CD8-positive, alpha-beta memory T cell (primary cell): ENCODE measurements around the gene AGAP1. TPM values are rescaled to one million over a fixed set of nuclear protein-coding genes. Genes with fewer than 3 reads are reported as not detected.

ENCODE experiments used
- CTCF ChIA-PET: fragments of 350-600 bp; sonication (Branson Sonifier 250); formaldehyde crosslinking; loops from one replicate; lab custom pipeline; 2021; ENCODE audit warnings: antibody characterized with exemption; lab: Charles Lee
- POLR2A ChIA-PET: fragments of 350-600 bp; sonication (Branson Sonifier 250); formaldehyde crosslinking; loops from one replicate; lab custom pipeline; 2021; ENCODE audit warnings: antibody characterized with exemption; lab: Charles Lee
- DNase-seq, 5 donors: peaks; one replicate each; pipeline versions ENCODE4 v3.0.0 to v3.0.0-alpha.2; 2020 to 2022; ENCODE audit warnings: mixed read lengths in 1 of 5
- H3K27ac ChIP-seq: one replicate; pipeline ENCODE4 v1.7.0; 2013; ENCODE audit warnings: low read depth, mild to moderate bottlenecking, low read length, moderate library complexity
- H3K27me3 ChIP-seq: 2 replicates; pipeline ENCODE4 v1.7.0; 2013; ENCODE audit warnings: low read length, mild to moderate bottlenecking; ENCODE audit not compliant: insufficient read depth, poor library complexity, severe bottlenecking
- H3K36me3 ChIP-seq: 2 replicates; pipeline ENCODE4 v1.7.0; 2013; ENCODE audit warnings: mild to moderate bottlenecking, low read length, moderate library complexity; ENCODE audit not compliant: insufficient read depth
- H3K4me1 ChIP-seq: 2 replicates; pipeline ENCODE4 v1.7.0; 2013; ENCODE audit warnings: mild to moderate bottlenecking, low read length, moderate library complexity; ENCODE audit not compliant: insufficient read depth
- H3K4me3 ChIP-seq: 2 replicates; pipeline ENCODE4 v1.7.0; 2013; ENCODE audit warnings: mild to moderate bottlenecking, low read length
- H3K9me3 ChIP-seq: 2 replicates; pipeline ENCODE4 v1.7.0; 2013; ENCODE audit warnings: mild to moderate bottlenecking, low read length
- H3K27ac Mint-ChIP-seq, 8 donors: one replicate each; pipeline ENCODE4 v1.8.0; 2020 to 2021; ENCODE audit warnings: mixed read lengths in 8 of 8, mild to moderate bottlenecking in 6 of 8, inconsistent platforms in 3 of 8, moderate library complexity in 3 of 8
- H3K27me3 Mint-ChIP-seq, 2 donors: one replicate each; pipeline ENCODE4 v1.8.0; 2020 to 2021; ENCODE audit warnings: mixed read lengths in 2 of 2, mild to moderate bottlenecking in 1 of 2, moderate library complexity in 1 of 2
- H3K36me3 Mint-ChIP-seq, 3 donors: one replicate each; pipeline ENCODE4 v1.8.0; 2020 to 2021; ENCODE audit warnings: mixed read lengths in 3 of 3, inconsistent platforms in 1 of 3, mild to moderate bottlenecking in 1 of 3
- H3K4me1 Mint-ChIP-seq, 3 donors: one replicate each; pipeline ENCODE4 v1.8.0; 2020 to 2021; ENCODE audit warnings: mixed read lengths in 3 of 3, inconsistent platforms in 1 of 3, mild to moderate bottlenecking in 1 of 3
- H3K4me3 Mint-ChIP-seq, 7 donors: one replicate each; pipeline ENCODE4 v1.8.0; 2020 to 2021; ENCODE audit warnings: mixed read lengths in 7 of 7, mild to moderate bottlenecking in 6 of 7, moderate library complexity in 4 of 7, inconsistent platforms in 2 of 7
- H3K9me3 Mint-ChIP-seq, 5 donors: one replicate each; pipeline ENCODE4 v1.8.0; 2020 to 2022; ENCODE audit warnings: mixed read lengths in 5 of 5, mild to moderate bottlenecking in 3 of 5, moderate library complexity in 2 of 5, inconsistent platforms in 1 of 5
- polyA plus RNA-seq: library from polyadenylated mRNA; unstranded; fragments of 300-500 nt; fragmentation: Illumina TruSeq; gene quantifications from one replicate; pipeline ENCODE4 v1.2.3, GENCODE V29; 2021
- total RNA-seq, 2 experiments: library from RNA; stranded (reverse); gene quantifications; one replicate each; pipeline ENCODE4 v1.2.3, GENCODE V29; 2021

Gene AGAP1
- total and polyA plus RNA-seq, 3 experiments from 2014 or later = 1.2 to 3.3 (median 2.7) TPM

DNA sequence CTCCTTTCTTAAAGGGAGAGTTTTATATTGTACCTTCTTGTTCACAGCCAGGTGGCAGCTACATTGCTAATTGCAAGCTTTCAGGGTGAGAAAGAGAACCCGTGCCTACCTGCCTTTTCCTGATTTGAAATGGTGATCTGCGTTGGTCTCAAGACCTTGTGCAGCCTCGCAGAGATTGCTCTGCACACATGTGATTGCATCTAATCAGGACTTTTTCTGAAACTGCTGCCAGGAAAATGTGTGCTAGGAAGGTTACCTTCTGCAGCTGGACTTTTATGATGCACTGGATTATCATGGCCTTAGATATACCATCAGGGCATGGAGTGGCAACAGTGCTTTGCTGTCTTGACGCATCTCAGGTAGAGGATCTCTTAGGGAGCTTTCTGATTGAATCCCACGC lies 45.1 kb downstream of the AGAP1 start:
- H3K4me3 Mint-ChIP-seq = no peak overlapping the region
- no peaks in the 10 kb centered on the region for H3K4me1 ChIP-seq
- H3K27me3 ChIP-seq = no peaks in the 10 kb centered on the region
- H3K9me3 ChIP-seq = no peaks in the 10 kb centered on the region
- H3K36me3 ChIP-seq = no peaks in the 10 kb centered on the region
- no peak overlapping the region for H3K27ac Mint-ChIP-seq
- peaks cover 0 to 7% of the 10 kb centered on the region in 2 donors for H3K27me3 Mint-ChIP-seq
- CTCF ChIA-PET = interaction anchor here (0.7 kb wide), 1 partner anchor 11 kb away, joined by 3 read pairs; no protein-coding TSS in a partner anchor
- POLR2A ChIA-PET = no interaction called here
- H3K27ac ChIP-seq = no peak overlapping the region
- DNase-seq = no peak
- no peak overlapping the region for H3K4me3 ChIP-seq
- no peaks in the 10 kb centered on the region for H3K4me1 Mint-ChIP-seq
- H3K36me3 Mint-ChIP-seq = no peaks in the 10 kb centered on the region
- no peaks in the 10 kb centered on the region for H3K9me3 Mint-ChIP-seq

DNA sequence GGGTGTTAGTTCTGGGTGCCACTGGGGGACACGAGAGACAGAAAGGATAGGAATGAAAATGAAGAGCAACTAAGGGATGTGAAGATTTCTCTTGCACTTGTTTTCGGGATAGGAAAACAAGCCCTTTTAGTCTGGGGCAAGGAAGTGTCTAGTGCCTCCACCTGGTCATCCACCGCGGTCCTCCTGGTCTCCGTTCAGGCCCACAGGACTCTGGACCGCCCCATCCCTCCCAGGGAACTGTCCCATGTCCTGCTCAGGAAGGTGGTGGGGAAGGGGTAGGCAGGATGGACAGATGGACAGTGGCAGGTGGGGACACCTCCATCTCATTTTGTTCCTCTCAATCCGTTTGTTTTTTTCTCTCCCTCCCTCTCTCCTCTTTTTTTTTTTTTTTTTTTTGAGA lies 45.9 kb downstream of the AGAP1 start:
- no peaks in the 10 kb centered on the region for H3K36me3 Mint-ChIP-seq
- H3K27ac Mint-ChIP-seq = no peak overlapping the region
- H3K9me3 Mint-ChIP-seq = no peaks in the 10 kb centered on the region
- Histone ChIP-seq H3K4me1 (no peaks in the 10 kb centered on the region), H3K36me3 (no peaks in the 10 kb centered on the region), H3K27ac (no peak overlapping the region), H3K4me3 (no peak overlapping the region), H3K27me3 (no peaks in the 10 kb centered on the region), H3K9me3 (no peaks in the 10 kb centered on the region)
- no peak overlapping the region for H3K4me3 Mint-ChIP-seq
- H3K4me1 Mint-ChIP-seq = no peaks in the 10 kb centered on the region
- no peak for DNase-seq
- POLR2A ChIA-PET = no interaction called here
- no peaks in the 10 kb centered on the region for H3K27me3 Mint-ChIP-seq
- CTCF ChIA-PET = interaction anchor here (0.7 kb wide), 1 partner anchor 10 kb away, joined by 3 read pairs; no protein-coding TSS in a partner anchor

DNA sequence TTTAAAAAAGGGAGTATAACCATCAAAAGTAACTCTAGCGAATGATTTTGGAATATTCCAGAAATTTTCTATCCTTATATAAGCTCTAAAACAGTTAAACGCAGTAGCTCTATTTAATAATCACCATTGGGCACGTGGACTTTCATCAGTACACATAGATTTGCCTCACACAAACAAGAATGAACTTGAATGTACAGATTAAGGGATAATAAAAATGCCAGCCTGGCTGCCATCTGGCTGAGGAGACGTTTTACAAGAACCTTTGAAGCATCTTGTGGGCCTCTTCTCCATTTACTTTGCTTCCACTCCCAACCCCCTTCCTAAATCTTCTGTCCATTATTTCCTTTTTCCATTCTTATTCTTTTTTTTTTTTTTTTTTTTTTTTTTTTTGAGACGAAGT lies 47.2 kb downstream of the AGAP1 start:
- POLR2A ChIA-PET = no interaction called here
- Histone ChIP-seq H3K27me3 (no peaks in the 10 kb centered on the region), H3K27ac (no peak overlapping the region), H3K9me3 (no peaks in the 10 kb centered on the region), H3K36me3 (no peaks in the 10 kb centered on the region), H3K4me1 (no peaks in the 10 kb centered on the region), H3K4me3 (no peak overlapping the region)
- Mint-ChIP-seq H3K4me3 (peak overlapping the region in 1 of 7 donors; percentile 36), H3K4me1 (no peaks in the 10 kb centered on the region), H3K9me3 (no peaks in the 10 kb centered on the region), H3K27ac (no peak overlapping the region), H3K27me3 (no peaks in the 10 kb centered on the region), H3K36me3 (no peaks in the 10 kb centered on the region)
- no peak for DNase-seq
- CTCF ChIA-PET = no interaction called here

DNA sequence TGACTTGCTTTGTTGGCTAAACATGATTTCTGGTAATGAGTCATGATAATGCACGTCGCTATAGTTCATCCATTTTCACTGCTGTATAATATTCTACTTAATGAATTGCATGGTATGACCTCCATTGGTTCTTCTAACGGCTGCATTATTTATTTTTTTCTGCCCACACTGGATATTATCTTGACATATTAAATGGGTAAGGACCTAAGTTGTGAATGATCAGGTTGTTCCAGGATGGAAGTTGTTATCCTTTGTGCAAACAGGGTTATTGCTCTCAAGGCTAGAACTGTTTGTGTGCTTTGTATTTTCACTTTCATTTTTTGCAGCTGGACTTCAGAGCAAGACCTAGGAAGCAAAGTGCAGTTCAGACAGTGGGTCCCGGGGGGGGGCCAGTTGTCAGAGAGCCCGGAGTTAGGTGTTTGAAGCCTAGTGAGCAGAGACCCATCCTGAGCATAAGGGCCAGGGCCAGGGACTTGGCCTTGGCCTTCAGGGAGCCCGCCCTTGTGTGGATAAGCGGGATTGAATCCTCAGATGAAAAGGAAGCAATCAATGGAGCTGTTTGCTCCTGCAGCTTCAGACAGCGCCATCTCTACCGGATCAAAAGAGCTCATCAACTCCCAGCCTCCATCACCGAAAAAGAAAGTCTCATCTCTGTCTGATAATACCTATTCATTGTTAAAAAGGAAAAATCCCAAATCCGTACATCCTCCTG lies 48.2 kb downstream of the AGAP1 start:
- no peak for DNase-seq
- Mint-ChIP-seq H3K27ac (no peak overlapping the region), H3K4me3 (no peak overlapping the region), H3K4me1 (no peaks in the 10 kb centered on the region), H3K9me3 (no peaks in the 10 kb centered on the region), H3K27me3 (no peaks in the 10 kb centered on the region), H3K36me3 (no peaks in the 10 kb centered on the region)
- Histone ChIP-seq H3K9me3 (no peaks in the 10 kb centered on the region), H3K27me3 (no peaks in the 10 kb centered on the region), H3K4me3 (no peak overlapping the region), H3K36me3 (no peaks in the 10 kb centered on the region), H3K4me1 (no peaks in the 10 kb centered on the region), H3K27ac (no peak overlapping the region)
- ChIA-PET POLR2A (no interaction called here), CTCF (no interaction called here)

DNA sequence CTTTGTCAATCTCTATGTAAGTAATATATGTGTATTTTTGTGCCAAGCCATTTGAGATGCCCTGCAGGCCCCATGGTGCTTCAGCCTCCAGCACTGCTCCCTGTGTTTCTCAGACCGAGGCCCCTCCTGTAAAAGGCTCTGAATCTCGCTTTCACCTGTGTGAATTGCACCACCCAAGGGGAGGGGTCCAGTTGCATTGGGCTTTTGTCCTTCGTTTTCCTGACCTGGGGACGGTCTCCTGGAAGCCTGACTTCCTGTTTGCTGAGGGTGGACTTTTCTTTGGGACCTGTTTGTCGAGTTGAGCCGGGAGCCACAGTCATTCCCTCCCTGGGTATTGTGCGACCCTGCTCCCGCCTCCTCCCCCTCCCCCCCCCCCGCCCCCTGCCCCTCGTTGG lies 48.9 kb downstream of the AGAP1 start:
- Histone ChIP-seq H3K9me3 (no peaks in the 10 kb centered on the region), H3K36me3 (no peaks in the 10 kb centered on the region), H3K27ac (no peak overlapping the region), H3K4me3 (no peak overlapping the region), H3K4me1 (no peaks in the 10 kb centered on the region), H3K27me3 (no peaks in the 10 kb centered on the region)
- no peaks in the 10 kb centered on the region for H3K4me1 Mint-ChIP-seq
- no peaks in the 10 kb centered on the region for H3K27me3 Mint-ChIP-seq
- no peak overlapping the region for H3K27ac Mint-ChIP-seq
- H3K36me3 Mint-ChIP-seq = no peaks in the 10 kb centered on the region
- CTCF ChIA-PET = no interaction called here
- POLR2A ChIA-PET = no interaction called here
- no peak overlapping the region for H3K4me3 Mint-ChIP-seq
- no peaks in the 10 kb centered on the region for H3K9me3 Mint-ChIP-seq
- DNase-seq = no peak

DNA sequence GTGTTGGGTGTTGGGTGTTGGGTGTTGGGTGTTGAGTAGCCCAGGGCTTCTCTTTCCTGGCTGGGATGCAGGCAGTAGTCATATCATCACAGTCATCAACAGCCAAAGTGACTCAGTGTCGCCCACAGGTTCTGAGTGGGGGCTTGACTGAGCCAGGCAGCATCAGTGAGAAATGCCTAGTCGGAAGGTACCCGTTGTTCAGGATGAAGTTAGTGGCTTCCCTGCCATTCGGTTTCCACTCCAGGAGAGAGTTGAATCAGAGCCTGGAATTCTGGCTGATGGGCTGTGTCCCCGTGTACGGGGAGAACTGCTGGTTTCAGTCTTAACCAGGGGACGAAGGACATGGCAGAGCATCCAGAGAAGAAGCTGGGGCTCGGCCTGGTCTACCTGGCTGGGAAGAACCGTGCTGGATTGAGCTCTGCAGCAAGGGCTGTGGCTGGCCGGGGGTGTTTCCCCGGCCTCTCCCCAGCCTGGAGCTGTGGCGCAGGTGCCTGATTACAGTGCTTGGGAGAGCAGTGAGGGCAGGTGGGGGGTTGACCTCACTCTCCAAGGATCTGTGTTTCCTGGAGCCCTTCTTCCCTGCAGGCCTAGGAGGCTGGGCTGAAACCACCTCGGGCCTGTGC lies 49.4 kb downstream of the AGAP1 start:
- no peaks in the 10 kb centered on the region for H3K27me3 Mint-ChIP-seq
- no peaks in the 10 kb centered on the region for H3K36me3 Mint-ChIP-seq
- CTCF ChIA-PET = no interaction called here
- H3K4me3 Mint-ChIP-seq = no peak overlapping the region
- Histone ChIP-seq H3K9me3 (no peaks in the 10 kb centered on the region), H3K27me3 (no peaks in the 10 kb centered on the region), H3K4me3 (no peak overlapping the region), H3K27ac (no peak overlapping the region), H3K36me3 (no peaks in the 10 kb centered on the region), H3K4me1 (no peaks in the 10 kb centered on the region)
- no peaks in the 10 kb centered on the region for H3K4me1 Mint-ChIP-seq
- H3K9me3 Mint-ChIP-seq = no peaks in the 10 kb centered on the region
- POLR2A ChIA-PET = no interaction called here
- no peak overlapping the region for H3K27ac Mint-ChIP-seq
- DNase-seq = no peak

DNA sequence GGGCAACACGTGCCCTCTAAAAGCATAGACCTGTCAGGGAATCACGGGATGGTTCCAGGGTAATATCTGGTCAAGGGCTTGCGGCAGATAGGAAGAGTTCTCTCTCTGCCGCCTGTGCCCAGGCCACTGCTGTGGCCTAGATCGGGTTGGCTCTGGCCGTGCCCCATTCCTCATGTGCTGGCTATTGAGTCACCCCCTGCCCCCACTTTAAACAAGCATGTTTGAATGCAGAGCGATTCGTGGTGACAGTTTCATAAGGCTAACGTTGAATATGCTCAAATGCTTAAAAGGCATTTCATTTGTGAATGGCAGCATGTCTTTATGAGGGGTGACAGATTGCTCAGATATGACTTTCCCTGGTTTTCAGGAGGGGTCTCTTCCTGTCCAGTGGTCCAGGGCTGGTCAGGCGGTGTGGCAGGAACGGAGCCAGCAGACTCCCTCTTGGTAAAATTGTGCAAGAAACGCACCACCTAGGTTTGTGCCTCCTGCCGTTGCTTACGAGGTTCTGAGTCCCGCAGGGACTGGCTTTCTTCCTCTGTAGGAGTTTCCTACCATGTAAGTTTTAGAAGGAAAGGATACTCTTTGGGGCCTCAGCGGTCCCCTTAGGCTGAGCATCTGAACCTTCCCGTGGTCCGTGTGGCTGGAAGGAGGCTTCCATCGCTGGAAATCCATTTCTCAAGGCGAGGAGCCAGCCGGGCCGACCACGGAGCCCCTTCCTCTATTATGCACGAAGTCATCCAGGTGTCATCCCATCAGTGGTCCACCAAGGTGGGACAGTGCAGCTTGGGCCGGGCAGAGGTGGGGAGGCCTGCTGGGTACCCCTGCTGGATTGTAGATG lies 50.2 kb downstream of the AGAP1 start:
- no peaks in the 10 kb centered on the region for H3K27me3 Mint-ChIP-seq

DNA sequence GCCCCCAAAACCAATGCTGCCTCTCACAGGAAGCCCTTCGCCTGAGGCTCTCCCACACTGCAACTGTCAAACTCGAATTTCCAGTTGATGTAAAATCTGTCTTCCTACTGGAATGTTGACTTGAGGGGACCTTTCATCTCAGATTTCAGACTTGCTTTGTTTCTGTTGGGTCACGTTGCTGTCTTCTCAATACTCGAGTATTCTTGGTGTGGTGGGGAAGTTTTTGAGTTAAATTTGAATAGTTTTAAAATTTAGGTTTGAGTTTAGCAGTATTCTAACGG lies 50.8 kb downstream of the AGAP1 start:
- Mint-ChIP-seq H3K4me1 (peaks cover 0 to 3% (median 0%) of the 10 kb centered on the region in 3 donors), H3K4me3 (no peak overlapping the region), H3K9me3 (no peaks in the 10 kb centered on the region), H3K27me3 (peaks cover under 1 to 2% of the 10 kb centered on the region in 2 donors), H3K27ac (no peak overlapping the region), H3K36me3 (no peaks in the 10 kb centered on the region)
- ChIA-PET POLR2A (no interaction called here), CTCF (no interaction called here)
- DNase-seq = no peak
- H3K4me3 ChIP-seq = no peak overlapping the region
- H3K36me3 ChIP-seq = no peaks in the 10 kb centered on the region
- H3K27ac ChIP-seq = no peak overlapping the region
- no peaks in the 10 kb centered on the region for H3K4me1 ChIP-seq
- no peaks in the 10 kb centered on the region for H3K9me3 ChIP-seq
- no peaks in the 10 kb centered on the region for H3K27me3 ChIP-seq

More for the DNA sequence above, 50.2 kb downstream of the AGAP1 start:
- ChIA-PET CTCF (no interaction called here), POLR2A (no interaction called here)
- Histone ChIP-seq H3K9me3 (no peaks in the 10 kb centered on the region), H3K27me3 (no peaks in the 10 kb centered on the region), H3K36me3 (no peaks in the 10 kb centered on the region), H3K27ac (no peak overlapping the region), H3K4me1 (no peaks in the 10 kb centered on the region), H3K4me3 (no peak overlapping the region)
- DNase-seq = no peak
- no peaks in the 10 kb centered on the region for H3K36me3 Mint-ChIP-seq
- H3K4me1 Mint-ChIP-seq = no peaks in the 10 kb centered on the region
- no peak overlapping the region for H3K4me3 Mint-ChIP-seq
- H3K27ac Mint-ChIP-seq = no peak overlapping the region
- H3K9me3 Mint-ChIP-seq = no peaks in the 10 kb centered on the region
